Measurements from ENCODE around the gene KLHDC4.

DNA sequence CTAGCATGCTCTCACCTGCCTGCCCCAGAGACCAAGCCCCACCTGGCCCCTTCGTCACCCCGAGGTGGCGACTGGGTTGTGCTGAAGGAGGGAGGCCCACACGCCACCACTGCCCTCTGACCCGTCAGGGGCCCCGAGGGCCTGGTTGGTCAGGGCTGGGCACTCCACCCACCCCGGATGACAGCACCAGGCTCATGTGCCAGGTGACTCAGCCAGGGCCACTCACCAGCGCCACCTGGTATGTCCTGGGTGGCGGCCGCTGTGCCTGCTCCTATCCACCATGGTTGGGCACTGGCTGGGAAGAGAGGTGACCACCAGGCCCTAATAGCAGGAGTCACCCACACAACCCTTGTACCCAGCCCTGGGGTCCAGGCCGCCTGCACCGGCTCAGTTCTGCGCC lies 94.6 kb downstream of the KLHDC4 start:
- TF ChIP-seq, protein P1, sequence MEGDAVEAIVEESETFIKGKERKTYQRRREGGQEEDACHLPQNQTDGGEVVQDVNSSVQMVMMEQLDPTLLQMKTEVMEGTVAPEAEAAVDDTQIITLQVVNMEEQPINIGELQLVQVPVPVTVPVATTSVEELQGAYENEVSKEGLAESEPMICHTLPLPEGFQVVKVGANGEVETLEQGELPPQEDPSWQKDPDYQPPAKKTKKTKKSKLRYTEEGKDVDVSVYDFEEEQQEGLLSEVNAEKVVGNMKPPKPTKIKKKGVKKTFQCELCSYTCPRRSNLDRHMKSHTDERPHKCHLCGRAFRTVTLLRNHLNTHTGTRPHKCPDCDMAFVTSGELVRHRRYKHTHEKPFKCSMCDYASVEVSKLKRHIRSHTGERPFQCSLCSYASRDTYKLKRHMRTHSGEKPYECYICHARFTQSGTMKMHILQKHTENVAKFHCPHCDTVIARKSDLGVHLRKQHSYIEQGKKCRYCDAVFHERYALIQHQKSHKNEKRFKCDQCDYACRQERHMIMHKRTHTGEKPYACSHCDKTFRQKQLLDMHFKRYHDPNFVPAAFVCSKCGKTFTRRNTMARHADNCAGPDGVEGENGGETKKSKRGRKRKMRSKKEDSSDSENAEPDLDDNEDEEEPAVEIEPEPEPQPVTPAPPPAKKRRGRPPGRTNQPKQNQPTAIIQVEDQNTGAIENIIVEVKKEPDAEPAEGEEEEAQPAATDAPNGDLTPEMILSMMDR (conservative IDR thresholded peaks at IDR 0.05; ENCODE audit: low read depth, low read length): no peak
- TF ChIP-seq MXI1 (IDR thresholded peaks at IDR 0.05; ENCODE audit: borderline replicate concordance, low read depth, low read length): no peak
- no peak for TF ChIP-seq SMC3 (IDR thresholded peaks at IDR 0.05; ENCODE audit: low read depth, low read length)
- TF ChIP-seq MAFK (IDR thresholded peaks at IDR 0.05; ENCODE audit: low read depth, low read length): no peak
- TF ChIP-seq, protein P2, sequence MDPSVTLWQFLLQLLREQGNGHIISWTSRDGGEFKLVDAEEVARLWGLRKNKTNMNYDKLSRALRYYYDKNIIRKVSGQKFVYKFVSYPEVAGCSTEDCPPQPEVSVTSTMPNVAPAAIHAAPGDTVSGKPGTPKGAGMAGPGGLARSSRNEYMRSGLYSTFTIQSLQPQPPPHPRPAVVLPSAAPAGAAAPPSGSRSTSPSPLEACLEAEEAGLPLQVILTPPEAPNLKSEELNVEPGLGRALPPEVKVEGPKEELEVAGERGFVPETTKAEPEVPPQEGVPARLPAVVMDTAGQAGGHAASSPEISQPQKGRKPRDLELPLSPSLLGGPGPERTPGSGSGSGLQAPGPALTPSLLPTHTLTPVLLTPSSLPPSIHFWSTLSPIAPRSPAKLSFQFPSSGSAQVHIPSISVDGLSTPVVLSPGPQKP (IDR thresholded peaks at IDR 0.05; ENCODE audit: borderline replicate concordance, low read depth, low read length): no peak
- TF ChIP-seq POLR2A (IDR thresholded peaks at IDR 0.05; ENCODE audit: low read depth, low read length): no peak
- no peak for TF ChIP-seq CEBPB (IDR thresholded peaks at IDR 0.05; ENCODE audit: low read depth, low read length)
- no peak for TF ChIP-seq RFX5 (IDR thresholded peaks at IDR 0.05; ENCODE audit: low read depth, low read length)
- no peak for TF ChIP-seq NFE2L2 (IDR thresholded peaks at IDR 0.05; ENCODE audit: low read depth, low read length)
- no peak for TF ChIP-seq BHLHE40 (IDR thresholded peaks at IDR 0.05; ENCODE audit: low read depth, low read length)
- TF ChIP-seq USF2 (IDR thresholded peaks at IDR 0.05; ENCODE audit: low read depth, low read length): no peak
- TF ChIP-seq RCOR1 (IDR thresholded peaks at IDR 0.05; ENCODE audit: insufficient replicate concordance, low read length): no peak
- TF ChIP-seq MAZ (IDR thresholded peaks at IDR 0.05; ENCODE audit: borderline replicate concordance, low read depth, low read length): no peak

Data from IMR-90 (cell line).